PFSK-1 (cell line): ENCODE measurements around the gene TMEM59L.

ENCODE experiments used
- FOXP2 ChIP-seq: optimal IDR thresholded peaks from 2 replicates; pipeline ENCODE3; 2011; ENCODE audit warnings: borderline replicate concordance, control low read depth, inconsistent platforms; ENCODE audit not compliant: insufficient read depth; ENCODE audit errors: extremely low read length, extremely low read depth
- POLR2AphosphoS5 ChIP-seq: IDR thresholded peaks from 2 replicates; pipeline ENCODE4 v1.6.1; 2012; ENCODE audit warnings: low read depth, mild to moderate bottlenecking, control low read depth, low read length, moderate library complexity
- SIN3A ChIP-seq: IDR thresholded peaks from 2 replicates; pipeline ENCODE4 v1.6.1; 2012; ENCODE audit warnings: mild to moderate bottlenecking, low read length, moderate library complexity, borderline replicate concordance; ENCODE audit not compliant: insufficient read depth
- TAF1 ChIP-seq: IDR thresholded peaks from 2 replicates; pipeline ENCODE4 v1.6.1; 2012; ENCODE audit warnings: low read length, control low read depth, borderline replicate concordance; ENCODE audit not compliant: insufficient read depth
- TF ChIP-seq, protein P1 (sequence below), 2 experiments: IDR thresholded peaks; 2 replicates each; pipeline versions ENCODE4 v1.6.1 to v1.8.0; 2011 to 2012; ENCODE audit warnings: low read depth in 2 of 2, low read length in 2 of 2, control low read depth in 1 of 2, inconsistent platforms in 1 of 2, mild to moderate bottlenecking in 1 of 2, moderate library complexity in 1 of 2; ENCODE audit not compliant: insufficient read depth in 1 of 2

TMEM59L gene

DNA sequence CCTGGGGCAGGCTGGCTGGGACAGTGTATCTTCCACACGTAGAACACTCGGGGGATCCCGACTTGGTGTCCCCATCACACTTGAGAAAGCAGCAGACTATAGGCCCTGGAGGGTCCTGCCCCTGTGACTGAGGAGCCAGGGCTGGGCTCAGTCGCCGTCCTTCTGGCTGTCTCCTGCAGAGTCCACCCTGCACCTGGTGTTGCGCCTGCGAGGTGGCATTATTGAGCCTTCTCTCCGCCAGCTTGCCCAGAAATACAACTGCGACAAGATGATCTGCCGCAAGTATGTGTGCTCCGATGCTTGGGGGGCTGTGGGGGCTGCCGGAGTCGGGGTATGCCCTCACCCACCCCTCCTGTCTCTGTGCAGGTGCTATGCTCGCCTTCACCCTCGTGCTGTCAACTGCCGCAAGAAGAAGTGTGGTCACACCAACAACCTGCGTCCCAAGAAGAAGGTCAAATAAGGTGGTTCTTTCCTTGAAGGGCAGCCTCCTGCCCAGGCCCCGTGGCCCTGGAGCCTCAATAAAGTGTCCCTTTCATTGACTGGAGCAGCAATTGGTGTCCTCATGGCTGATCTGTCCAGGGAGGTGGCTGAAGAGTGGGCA is 37.9 kb upstream of the TMEM59L start:
- TF ChIP-seq POLR2AphosphoS5: 0 out of 2 replicates have a peak, but pooled peaks have one; percentile 4
- TF ChIP-seq FOXP2: no peak
- no peak for TF ChIP-seq SIN3A
- TF ChIP-seq TAF1: no peak
- TF ChIP-seq, protein P1, sequence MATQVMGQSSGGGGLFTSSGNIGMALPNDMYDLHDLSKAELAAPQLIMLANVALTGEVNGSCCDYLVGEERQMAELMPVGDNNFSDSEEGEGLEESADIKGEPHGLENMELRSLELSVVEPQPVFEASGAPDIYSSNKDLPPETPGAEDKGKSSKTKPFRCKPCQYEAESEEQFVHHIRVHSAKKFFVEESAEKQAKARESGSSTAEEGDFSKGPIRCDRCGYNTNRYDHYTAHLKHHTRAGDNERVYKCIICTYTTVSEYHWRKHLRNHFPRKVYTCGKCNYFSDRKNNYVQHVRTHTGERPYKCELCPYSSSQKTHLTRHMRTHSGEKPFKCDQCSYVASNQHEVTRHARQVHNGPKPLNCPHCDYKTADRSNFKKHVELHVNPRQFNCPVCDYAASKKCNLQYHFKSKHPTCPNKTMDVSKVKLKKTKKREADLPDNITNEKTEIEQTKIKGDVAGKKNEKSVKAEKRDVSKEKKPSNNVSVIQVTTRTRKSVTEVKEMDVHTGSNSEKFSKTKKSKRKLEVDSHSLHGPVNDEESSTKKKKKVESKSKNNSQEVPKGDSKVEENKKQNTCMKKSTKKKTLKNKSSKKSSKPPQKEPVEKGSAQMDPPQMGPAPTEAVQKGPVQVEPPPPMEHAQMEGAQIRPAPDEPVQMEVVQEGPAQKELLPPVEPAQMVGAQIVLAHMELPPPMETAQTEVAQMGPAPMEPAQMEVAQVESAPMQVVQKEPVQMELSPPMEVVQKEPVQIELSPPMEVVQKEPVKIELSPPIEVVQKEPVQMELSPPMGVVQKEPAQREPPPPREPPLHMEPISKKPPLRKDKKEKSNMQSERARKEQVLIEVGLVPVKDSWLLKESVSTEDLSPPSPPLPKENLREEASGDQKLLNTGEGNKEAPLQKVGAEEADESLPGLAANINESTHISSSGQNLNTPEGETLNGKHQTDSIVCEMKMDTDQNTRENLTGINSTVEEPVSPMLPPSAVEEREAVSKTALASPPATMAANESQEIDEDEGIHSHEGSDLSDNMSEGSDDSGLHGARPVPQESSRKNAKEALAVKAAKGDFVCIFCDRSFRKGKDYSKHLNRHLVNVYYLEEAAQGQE (IDR thresholded peaks at IDR 0.05; ENCODE audit: insufficient read depth in 1 of 2, low read depth in 2 of 2, low read length in 2 of 2): no peak

DNA sequence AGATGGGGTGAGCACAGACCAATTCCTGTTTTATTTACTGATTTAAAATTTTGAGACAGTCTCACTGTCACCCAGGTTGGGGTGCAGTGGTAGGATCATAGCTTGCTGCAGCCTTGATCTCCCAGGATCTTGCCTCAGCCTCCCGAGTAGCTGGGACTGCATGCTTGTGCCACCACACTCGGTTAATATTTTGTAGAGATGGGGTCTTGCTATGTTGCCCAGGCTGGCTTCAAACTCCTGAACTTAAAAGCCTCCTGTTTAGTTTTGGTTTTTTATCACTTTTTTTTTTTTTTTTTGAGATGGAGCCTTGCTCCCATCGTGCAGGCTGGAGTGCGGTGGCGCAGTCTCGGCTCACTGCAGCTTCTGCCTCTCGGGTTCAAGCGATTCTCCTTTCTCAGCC is 36.3 kb upstream of the TMEM59L start:
- TF ChIP-seq, protein P1 (IDR thresholded peaks at IDR 0.05; ENCODE audit: insufficient read depth in 1 of 2, low read depth in 2 of 2, low read length in 2 of 2): no peak
- TF ChIP-seq SIN3A: no peak
- TF ChIP-seq FOXP2: no peak
- TF ChIP-seq TAF1: no peak
- TF ChIP-seq POLR2AphosphoS5: no peak

DNA sequence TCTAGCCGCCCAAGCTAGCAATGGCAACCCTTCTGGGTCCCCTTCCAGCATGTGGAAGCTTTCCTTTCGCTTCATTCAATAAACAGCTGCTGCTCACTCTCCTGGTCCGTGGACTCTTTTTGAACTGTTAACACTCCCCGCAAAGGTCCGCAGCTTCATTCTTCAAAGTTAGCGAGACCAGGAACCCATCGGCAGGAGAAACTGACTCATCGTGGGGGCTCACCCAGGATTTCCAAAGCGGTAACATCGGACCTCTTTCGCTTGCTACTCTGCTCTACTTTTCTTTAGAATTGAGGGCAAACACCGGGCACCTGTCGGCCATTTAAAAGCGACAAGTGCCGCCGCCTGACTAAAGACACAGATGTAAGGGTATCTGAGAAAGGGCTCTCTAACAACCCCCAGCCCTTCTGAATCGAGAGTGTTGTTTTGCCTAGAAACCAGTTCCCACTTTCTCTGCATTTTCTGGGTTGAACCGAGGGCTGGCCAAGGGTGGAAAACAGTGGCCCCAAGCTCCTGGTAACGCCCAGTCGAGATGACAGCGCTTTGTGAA is 35.2 kb upstream of the TMEM59L start:
- TF ChIP-seq SIN3A: no peak
- peak; percentile 56; the same call in 1 of the 2 replicates for TF ChIP-seq POLR2AphosphoS5
- TF ChIP-seq, protein P1 (IDR thresholded peaks at IDR 0.05; ENCODE audit: insufficient read depth in 1 of 2, low read depth in 2 of 2, low read length in 2 of 2): no peak
- TF ChIP-seq FOXP2: no peak
- no peak for TF ChIP-seq TAF1

DNA sequence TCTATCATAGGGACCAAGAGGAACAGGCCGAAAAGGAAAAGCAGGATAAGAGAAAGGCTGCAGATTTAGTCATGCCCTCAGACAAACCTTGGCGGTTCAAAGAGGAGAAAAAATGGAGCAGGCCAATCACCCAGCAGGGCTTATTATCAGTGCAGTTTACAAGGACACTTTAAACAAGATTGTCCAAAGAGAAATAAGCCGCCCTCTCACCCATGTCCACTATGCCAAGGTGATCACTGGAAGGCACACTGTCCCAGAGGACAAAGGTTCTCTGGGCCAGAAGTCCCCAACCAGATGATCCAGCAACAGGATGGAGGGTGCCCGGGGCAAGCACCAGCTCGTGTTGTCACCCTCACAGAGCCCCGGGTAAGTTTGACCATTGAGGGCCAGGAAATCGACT is 32.4 kb upstream of the TMEM59L start:
- TF ChIP-seq SIN3A (no peak), TAF1 (no peak), POLR2AphosphoS5 (no peak), FOXP2 (no peak)
- TF ChIP-seq, protein P1 (IDR thresholded peaks at IDR 0.05; ENCODE audit: insufficient read depth in 1 of 2, low read depth in 2 of 2, low read length in 2 of 2): no peak
